AG10803 (cell line): ENCODE data around the gene GATAD2B.

Source experiments
- DNase-seq: peaks from one replicate; pipeline ENCODE4 v3.0.0; 2010; ENCODE audit warnings: low read depth
- H3K4me3 ChIP-seq: 2 replicates; pipeline ENCODE4 v1.5.1; 2011; ENCODE audit warnings: mild to moderate bottlenecking, low read length, control low read depth
- TF ChIP-seq, protein P1 (sequence below): conservative IDR thresholded peaks from 2 replicates; pipeline ENCODE4 v1.5.1; 2011; ENCODE audit warnings: mild to moderate bottlenecking, low read length, control low read depth, inconsistent platforms

GATAD2B gene

DNA sequence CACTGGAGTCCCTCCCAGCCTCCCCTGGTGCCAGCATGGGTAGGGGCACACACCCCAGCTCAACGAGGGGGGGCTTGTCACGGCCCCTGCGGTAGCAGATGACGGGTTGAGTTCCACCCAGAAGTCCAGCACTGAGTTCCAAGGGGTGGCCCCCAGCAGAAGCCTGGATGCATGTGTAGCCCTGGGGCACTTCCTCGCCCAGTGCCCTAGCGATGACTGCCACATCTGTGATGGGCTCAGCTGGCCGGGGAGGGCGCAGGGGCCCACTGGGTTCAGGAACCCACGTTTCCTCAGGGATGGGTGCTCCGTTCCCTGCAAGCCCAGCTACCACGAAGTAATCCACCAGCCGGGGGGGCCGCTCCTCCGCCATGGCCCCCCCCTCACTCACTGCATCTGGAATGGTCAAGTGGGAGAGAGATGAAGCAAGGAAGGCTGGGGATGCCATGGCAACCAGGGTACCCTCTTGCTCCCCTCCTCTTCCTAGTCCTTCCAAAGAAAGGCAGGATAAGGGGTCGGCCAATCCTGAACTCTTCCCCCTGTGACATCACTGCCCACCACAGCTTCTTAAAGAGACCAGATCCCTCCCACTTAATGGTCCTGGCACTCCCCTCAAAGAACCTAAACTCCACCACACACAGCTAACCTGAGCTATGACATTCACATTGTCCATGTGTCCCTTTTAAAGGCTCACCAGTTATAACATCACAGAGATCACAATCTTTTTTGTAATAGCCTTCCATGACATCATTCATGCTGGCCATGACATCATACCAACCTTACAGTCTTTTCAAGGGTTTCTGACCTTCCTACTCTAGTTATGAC is 21.4 kb upstream of the GATAD2B start:
- no peak for DNase-seq
- H3K4me3 ChIP-seq, result no peak overlapping the region
- TF ChIP-seq, protein P1, sequence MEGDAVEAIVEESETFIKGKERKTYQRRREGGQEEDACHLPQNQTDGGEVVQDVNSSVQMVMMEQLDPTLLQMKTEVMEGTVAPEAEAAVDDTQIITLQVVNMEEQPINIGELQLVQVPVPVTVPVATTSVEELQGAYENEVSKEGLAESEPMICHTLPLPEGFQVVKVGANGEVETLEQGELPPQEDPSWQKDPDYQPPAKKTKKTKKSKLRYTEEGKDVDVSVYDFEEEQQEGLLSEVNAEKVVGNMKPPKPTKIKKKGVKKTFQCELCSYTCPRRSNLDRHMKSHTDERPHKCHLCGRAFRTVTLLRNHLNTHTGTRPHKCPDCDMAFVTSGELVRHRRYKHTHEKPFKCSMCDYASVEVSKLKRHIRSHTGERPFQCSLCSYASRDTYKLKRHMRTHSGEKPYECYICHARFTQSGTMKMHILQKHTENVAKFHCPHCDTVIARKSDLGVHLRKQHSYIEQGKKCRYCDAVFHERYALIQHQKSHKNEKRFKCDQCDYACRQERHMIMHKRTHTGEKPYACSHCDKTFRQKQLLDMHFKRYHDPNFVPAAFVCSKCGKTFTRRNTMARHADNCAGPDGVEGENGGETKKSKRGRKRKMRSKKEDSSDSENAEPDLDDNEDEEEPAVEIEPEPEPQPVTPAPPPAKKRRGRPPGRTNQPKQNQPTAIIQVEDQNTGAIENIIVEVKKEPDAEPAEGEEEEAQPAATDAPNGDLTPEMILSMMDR, result no peak

DNA sequence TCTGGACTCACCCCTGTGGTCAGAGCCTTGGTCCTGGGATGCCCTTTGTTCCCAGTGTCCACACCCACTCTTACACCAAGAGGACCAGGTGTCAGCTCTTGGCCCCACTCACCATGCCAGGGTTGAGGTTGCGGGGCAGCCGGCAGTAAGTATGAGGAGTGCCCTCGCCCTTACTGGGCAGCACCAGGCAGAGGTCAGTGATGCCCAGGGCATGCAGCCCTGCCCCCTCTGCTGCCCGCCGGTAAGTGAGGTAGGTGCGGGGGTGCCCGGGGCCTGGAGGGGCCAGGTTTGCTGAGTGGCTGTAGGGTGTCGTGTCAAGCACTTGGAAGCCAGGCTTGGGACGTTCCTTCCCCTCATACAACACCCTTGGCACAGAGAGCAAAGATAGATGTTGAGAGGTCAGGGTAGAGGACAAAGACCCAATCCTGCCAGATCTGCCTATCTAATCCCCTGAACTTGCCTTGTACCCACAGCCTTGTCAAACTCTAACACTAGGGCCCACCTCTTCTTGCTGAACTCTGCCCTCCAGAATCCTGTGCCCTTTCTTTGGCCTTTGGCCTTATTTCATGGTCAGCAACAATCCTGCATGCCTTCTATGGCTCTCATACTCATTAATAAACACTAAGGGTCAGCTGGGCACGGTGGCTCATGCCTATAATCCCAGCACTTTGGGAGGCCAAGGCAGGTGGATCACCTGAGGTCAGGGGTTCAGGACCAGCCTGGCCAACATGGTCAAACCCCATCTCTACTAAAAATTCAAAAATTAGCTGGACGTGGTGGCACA is 20.2 kb upstream of the GATAD2B start:
- TF ChIP-seq, protein P1, result no peak
- no peak overlapping the region for H3K4me3 ChIP-seq
- DNase-seq, result no peak

DNA sequence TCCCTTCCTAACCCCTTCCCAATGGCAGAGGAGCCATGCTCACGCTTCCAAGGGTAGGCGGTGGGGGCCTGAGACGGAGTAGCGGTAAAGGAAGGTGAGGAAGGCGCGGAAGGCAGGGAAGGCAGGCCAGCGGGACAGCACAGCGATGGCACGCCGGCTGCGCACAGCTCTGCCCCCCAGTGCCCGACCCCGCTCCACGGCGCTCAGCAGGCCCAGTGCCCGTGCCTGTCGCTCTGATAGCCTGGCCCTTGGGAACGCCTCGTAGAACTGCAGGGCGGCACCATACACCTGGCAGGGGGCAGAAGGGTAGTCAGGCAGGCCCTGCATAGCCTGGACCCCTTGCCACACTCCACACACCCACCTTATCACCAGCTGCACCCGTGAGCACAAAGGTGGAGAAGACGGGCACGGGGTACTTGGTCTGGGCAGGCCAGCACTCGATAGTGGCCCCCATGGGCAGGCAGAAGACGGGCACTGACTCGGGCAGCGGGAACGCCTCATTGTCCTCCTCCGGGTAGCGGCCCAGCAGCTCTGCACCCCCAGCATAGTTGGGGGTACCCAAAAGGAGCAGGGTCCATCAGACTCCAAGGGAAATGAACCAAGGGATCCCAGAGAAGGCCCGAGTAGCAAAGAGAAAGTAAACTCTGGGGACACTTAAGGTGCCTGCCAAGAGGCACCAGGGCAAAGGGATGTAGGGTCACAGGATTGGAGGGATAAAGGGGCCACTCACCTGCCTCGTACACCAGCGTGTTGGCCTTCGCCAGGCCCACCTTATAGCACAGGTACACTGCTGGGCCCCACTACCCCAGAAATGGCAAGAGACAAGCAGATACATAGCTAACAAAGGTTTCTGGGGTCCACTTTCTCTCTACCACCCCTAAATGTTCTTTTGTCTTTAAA is 19.3 kb upstream of the GATAD2B start:
- no peak overlapping the region for H3K4me3 ChIP-seq
- TF ChIP-seq, protein P1, result no peak
- DNase-seq, result no peak

DNA sequence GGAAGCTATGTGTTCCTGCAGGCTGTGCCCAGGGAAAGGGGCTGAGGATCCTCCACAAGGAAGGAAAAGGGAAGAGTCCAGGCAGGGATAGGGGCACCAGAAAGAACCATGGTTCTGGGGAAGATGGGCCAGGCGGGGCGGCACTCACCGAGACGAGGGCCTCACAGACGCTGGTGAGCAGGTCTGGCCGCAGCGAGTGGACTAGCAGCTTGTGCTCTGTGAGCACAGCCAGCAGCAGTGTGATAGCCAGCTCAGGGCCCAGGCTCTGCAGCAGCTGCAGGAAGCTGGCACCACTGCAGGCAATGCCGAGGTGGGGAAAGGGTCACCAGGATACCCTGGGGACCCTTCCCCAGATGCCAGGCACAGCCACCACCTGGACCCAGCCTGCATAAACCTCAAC is 18.0 kb upstream of the GATAD2B start:
- TF ChIP-seq, protein P1, result no peak
- no peak for DNase-seq
- no peak overlapping the region for H3K4me3 ChIP-seq

DNA sequence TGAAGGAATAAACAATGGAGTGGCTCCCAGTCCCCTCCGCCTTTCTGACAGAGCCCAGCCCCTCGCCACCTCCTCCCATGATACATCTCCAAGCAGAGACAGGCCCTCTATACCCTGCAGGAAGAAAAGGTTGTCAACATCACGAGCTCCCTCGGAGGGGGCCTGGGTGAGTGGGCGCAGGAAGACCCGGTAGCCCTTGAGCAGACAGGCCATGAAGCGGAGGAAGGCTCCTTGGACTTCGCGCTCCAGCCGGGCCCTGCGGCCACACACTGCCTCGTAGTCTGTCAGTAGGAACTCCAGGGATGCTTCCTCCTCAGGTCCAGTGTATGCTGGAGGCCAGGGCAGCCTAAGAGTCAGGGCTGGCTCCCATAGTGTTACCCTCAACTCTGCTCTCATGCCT is 16.7 kb upstream of the GATAD2B start:
- TF ChIP-seq, protein P1, result no peak
- no peak for DNase-seq
- H3K4me3 ChIP-seq, result no peak overlapping the region

DNA sequence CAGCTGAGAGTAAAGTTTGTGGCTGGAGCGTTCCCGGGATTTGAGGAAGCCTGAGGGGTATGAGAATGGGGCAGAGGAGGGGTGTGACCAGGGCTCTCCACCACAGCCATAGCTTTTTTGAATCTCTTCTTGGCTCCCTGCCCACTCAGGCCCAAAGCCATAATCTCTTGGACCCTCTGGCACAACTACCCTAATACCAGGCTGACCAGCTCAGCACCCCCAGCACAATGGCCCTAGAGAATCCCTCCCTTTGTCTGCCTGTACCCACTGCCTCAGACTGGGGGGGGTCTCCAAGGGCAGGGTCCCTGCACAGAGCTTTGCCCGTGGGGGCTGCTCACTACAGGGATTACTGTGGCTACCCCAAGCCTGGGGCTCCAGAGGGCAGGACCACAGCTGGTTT is 16.2 kb upstream of the GATAD2B start:
- TF ChIP-seq, protein P1, result no peak
- no peak for DNase-seq
- H3K4me3 ChIP-seq, result no peak overlapping the region
